Upper lobe of left lung (tissue), 6 donors: ENCODE measurements around the gene DLST. TPM values are rescaled to one million over a fixed set of nuclear protein-coding genes. Genes with fewer than 3 reads are reported as not detected.
A peak's percentile ranks its signal among the peaks of the same experiment; 100 is the strongest.

Experiments
- ATAC-seq, 2 donors: fragments of 200-7000 bp; cut with Tn5 transposase; one replicate each; pipeline ENCODE4 v1.9.1; 2022; ENCODE audit warnings: mild to moderate bottlenecking in 2 of 2, moderate library complexity in 2 of 2; ENCODE audit not compliant: low FRiP score in 2 of 2
- DNase-seq, 2 donors: peaks; one replicate each; pipeline ENCODE4 v3.0.0-alpha.2; 2019 to 2020
- H3K27ac ChIP-seq, 4 donors: fragments of 200-600 bp; sonication (generic); one replicate each; pipeline ENCODE4 v1.5.1; 2016 to 2019
- H3K27me3 ChIP-seq, 4 donors: fragments of 200-600 bp; sonication (generic); one replicate each; pipeline ENCODE4 v1.5.1; 2017 to 2019
- H3K36me3 ChIP-seq, 4 donors: fragments of 200-600 bp; sonication (generic); one replicate each; pipeline ENCODE4 v1.5.1; 2016 to 2019
- H3K4me1 ChIP-seq, 4 donors: fragments of 200-600 bp; sonication (generic); one replicate each; pipeline ENCODE4 v1.5.1; 2018 to 2019
- H3K4me3 ChIP-seq, 4 donors: fragments of 200-600 bp; sonication (generic); one replicate each; pipeline ENCODE4 v1.5.1; 2017 to 2019; ENCODE audit warnings: mild to moderate bottlenecking in 2 of 4, moderate library complexity in 1 of 4
- H3K9me3 ChIP-seq, 4 donors: fragments of 200-600 bp; sonication (generic); one replicate each; pipeline ENCODE4 v1.5.1; 2018 to 2019
- EP300 ChIP-seq, 4 donors: sonication (generic); formaldehyde crosslinking; IDR thresholded peaks; one replicate each; pipeline ENCODE4 v1.5.1; 2017; ENCODE audit warnings: antibody characterized with exemption in 4 of 4, control low read depth in 2 of 4
- POLR2A ChIP-seq, 4 donors: fragments of 450-650 bp; IDR thresholded peaks; one replicate each; pipeline ENCODE4 v1.5.1; 2016 to 2017; ENCODE audit warnings: antibody characterized with exemption in 4 of 4, mild to moderate bottlenecking in 2 of 4
- POLR2AphosphoS5 ChIP-seq, 2 donors: sonication (generic); formaldehyde crosslinking; IDR thresholded peaks; one replicate each; pipeline ENCODE4 v1.5.1; 2017; ENCODE audit warnings: antibody characterized with exemption in 2 of 2
- WGBS, 2 donors: methylation state at CpG; one replicate each; pipeline ENCODE4 v1.1.5; 2017 to 2018; 5-methylcytosine and 5-hydroxymethylcytosine counted together
- total RNA-seq, 6 donors: library from RNA; depleted of rRNA in 4 of 6; stranded (reverse); fragments of >200 nt in 4 of 6; gene quantifications; one replicate each; pipeline versions ENCODE4 v1.1.0 to v1.2.1, GENCODE V29; 2016 to 2021
- TF ChIP-seq, protein P1 (sequence below), 6 experiments: fragments of 450-650 bp in 4 of 6; fragments of 200-600 bp in 2 of 6; sonication (generic) in 2 of 6; IDR thresholded peaks; one replicate each; pipeline ENCODE4 v1.5.1; 2016 to 2019; ENCODE audit warnings: antibody characterized with exemption in 6 of 6
- donor health status: DM: no; HTN: no; CAD: no; lungs with moderate emphysema.
- donor health status: DM: no; HTN: yes; CAD: no; lungs with severe emphysema.

DLST gene
- total RNA-seq, 6 donors from 2014 or later = 81.0 to 95.3 (median 83.1) TPM

DNA sequence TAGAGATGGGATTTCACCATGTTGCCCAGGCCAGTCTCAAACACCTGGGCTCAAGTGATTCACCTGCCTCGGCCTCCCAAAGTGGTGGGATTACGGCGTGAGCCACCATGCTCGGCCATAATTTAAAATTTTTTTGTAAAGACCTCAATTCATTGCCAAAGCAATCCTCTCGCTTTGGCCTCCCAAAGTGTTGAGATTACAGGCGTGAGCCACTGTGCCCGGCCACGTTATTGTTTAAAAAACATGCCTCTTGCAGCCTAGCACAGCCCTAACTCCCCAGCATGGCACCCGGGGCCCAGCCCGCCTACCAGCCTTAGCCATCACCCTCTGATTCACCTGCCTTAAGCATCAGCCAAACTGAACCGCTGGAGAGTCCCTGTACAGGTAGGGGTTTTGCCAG is 54.4 kb downstream of the DLST start:
- Histone ChIP-seq H3K27ac (no peak overlapping the region), H3K36me3 (no peaks in the 10 kb centered on the region), H3K27me3 (no peaks in the 10 kb centered on the region), H3K4me3 (no peak overlapping the region), H3K4me1 (peaks cover 19 to 50% (median 31%) of the 10 kb centered on the region in 4 donors), H3K9me3 (no peaks in the 10 kb centered on the region)
- TF ChIP-seq POLR2A (IDR thresholded peaks at IDR 0.05) = no peak
- no peak for TF ChIP-seq POLR2AphosphoS5 (IDR thresholded peaks at IDR 0.05)
- TF ChIP-seq EP300 (IDR thresholded peaks at IDR 0.05) = no peak
- TF ChIP-seq, protein P1, sequence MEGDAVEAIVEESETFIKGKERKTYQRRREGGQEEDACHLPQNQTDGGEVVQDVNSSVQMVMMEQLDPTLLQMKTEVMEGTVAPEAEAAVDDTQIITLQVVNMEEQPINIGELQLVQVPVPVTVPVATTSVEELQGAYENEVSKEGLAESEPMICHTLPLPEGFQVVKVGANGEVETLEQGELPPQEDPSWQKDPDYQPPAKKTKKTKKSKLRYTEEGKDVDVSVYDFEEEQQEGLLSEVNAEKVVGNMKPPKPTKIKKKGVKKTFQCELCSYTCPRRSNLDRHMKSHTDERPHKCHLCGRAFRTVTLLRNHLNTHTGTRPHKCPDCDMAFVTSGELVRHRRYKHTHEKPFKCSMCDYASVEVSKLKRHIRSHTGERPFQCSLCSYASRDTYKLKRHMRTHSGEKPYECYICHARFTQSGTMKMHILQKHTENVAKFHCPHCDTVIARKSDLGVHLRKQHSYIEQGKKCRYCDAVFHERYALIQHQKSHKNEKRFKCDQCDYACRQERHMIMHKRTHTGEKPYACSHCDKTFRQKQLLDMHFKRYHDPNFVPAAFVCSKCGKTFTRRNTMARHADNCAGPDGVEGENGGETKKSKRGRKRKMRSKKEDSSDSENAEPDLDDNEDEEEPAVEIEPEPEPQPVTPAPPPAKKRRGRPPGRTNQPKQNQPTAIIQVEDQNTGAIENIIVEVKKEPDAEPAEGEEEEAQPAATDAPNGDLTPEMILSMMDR (IDR thresholded peaks at IDR 0.05) = no peak
- WGBS, 2 donors = 86 to 98% methylated on average over 11 of the region's 11 CpGs
- DNase-seq = no peak
- ATAC-seq = no peak

DNA sequence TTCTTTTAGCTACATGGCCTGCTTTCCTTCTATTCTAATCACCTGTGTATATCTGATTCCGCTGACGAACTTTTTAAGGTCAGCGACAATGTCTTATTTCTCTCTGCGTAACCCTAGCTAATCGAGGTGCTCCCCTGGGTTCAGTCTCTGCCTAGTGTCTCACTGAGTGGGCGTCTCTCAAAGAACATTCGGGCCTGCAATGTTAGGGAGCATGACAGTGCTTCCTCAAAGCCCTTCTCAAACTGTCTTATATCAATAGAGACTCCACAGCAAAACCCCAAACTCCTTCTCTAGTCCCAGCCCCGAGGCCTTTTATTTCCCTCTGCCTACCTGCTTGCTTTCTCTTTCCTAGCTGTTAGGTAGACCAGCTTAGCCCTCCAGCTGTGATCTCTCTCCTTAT is 55.0 kb downstream of the DLST start:
- Histone ChIP-seq H3K9me3 (no peaks in the 10 kb centered on the region), H3K27me3 (no peaks in the 10 kb centered on the region)
- no peak for ATAC-seq

DNA sequence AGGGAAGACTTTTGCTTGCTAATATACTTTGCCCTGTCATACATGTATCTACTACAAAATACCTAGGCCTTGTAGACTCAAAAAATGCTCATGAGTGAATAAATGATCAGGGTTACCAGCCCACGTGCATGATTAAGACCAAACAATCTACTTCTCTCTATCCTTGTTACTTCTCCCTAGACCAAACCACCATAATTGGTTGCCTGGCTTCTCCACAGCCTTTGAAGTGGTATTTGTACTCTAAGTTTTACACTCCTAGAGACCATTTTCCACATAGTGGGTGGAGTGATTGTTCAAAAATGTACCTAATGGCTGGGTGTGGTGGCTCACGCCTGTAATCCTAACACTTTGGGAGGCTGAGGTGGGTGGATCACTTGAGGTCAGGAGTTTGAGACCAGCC is 55.5 kb downstream of the DLST start:
- 66 to 68% methylated on average over 2 of the region's 2 CpGs for WGBS, 2 donors

More for the DNA sequence above, 55.0 kb downstream of the DLST start:
- no peak for TF ChIP-seq POLR2A (IDR thresholded peaks at IDR 0.05)
- no peak for TF ChIP-seq POLR2AphosphoS5 (IDR thresholded peaks at IDR 0.05)
- no peak for TF ChIP-seq EP300 (IDR thresholded peaks at IDR 0.05)
- TF ChIP-seq, protein P1 (IDR thresholded peaks at IDR 0.05) = no peak
- DNase-seq = no peak
- Histone ChIP-seq H3K27ac (no peak overlapping the region), H3K4me1 (peaks cover 25 to 56% (median 37%) of the 10 kb centered on the region in 4 donors), H3K36me3 (no peaks in the 10 kb centered on the region), H3K4me3 (no peak overlapping the region)
- WGBS, 2 donors = 84 to 93% methylated on average over 8 of the region's 8 CpGs

DNA sequence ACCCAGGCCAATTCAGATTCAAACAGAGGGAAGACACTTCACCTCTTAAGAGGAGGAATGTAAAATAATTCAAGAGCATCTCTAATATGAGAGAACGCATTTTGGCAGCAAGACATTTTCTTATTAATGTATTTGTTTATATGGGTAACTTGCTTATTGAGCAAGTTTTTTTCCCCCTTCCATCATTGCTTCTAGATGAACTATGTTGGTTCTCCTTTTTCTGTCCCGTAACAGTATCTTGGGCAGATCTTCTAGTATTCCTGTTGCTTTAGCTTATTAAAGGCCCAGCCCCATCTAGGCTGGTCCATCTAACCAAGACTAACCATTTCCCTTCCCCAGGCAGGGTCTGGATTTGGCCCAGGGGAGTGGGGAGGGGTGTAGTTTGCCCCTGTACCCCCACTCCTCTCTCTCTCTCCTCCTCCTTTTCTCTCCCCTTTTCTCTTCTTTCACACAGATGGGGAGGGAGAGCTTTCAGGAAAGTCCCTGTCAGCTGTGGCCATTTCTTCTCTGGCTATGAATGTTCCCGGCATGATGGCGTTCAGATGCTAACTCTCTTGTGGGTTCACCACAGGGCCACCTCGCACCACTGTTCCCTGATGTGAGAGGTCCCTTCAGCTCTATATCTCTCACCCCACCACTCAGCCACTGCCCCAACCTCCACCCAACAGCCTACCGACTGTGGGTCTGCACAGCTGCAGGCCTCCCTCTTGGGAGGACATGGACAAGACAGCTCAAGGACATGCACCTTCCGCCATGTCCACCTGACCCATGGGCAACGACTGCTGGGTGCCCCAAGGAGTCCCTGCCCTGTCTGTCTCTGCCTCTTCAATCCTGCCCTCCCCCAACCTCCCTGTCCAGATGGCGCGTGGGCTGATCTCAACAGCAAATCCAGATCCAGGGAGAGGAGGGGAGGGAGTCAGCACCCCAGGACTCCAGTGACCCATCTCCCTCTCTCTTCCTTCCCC is 57.1 kb downstream of the DLST start:
- no peak for DNase-seq
- Histone ChIP-seq H3K9me3 (no peaks in the 10 kb centered on the region), H3K4me1 (peaks cover 38 to 60% (median 49%) of the 10 kb centered on the region in 4 donors), H3K27me3 (no peaks in the 10 kb centered on the region), H3K4me3 (no peak overlapping the region), H3K36me3 (no peaks in the 10 kb centered on the region), H3K27ac (peak overlapping the region; percentile 86 to 92 (median 88))
- no peak for TF ChIP-seq EP300 (IDR thresholded peaks at IDR 0.05)
- TF ChIP-seq, protein P1 (IDR thresholded peaks at IDR 0.05) = no peak
- no peak for TF ChIP-seq POLR2A (IDR thresholded peaks at IDR 0.05)
- no peak for TF ChIP-seq POLR2AphosphoS5 (IDR thresholded peaks at IDR 0.05)
- no peak for ATAC-seq
- 89 to 93% methylated on average over 10 of the region's 10 CpGs for WGBS, 2 donors

More for the DNA sequence above, 55.5 kb downstream of the DLST start:
- Histone ChIP-seq H3K36me3 (no peaks in the 10 kb centered on the region), H3K9me3 (no peaks in the 10 kb centered on the region), H3K27ac (no peak overlapping the region), H3K27me3 (no peaks in the 10 kb centered on the region), H3K4me3 (no peak overlapping the region), H3K4me1 (peaks cover 29 to 60% (median 41%) of the 10 kb centered on the region in 4 donors)
- DNase-seq (no peak), ATAC-seq (no peak)
- TF ChIP-seq POLR2A (IDR thresholded peaks at IDR 0.05) (no peak), EP300 (IDR thresholded peaks at IDR 0.05) (no peak), POLR2AphosphoS5 (IDR thresholded peaks at IDR 0.05) (no peak)
- TF ChIP-seq, protein P1 (IDR thresholded peaks at IDR 0.05) = no peak
